HG02938 (cell line): ENCODE results near the gene NCOA7.
A peak's percentile ranks its signal among the peaks of the same experiment; 100 is the strongest.
"Not testable (repeated sequence)": the region's sequence is repeated elsewhere in the genome, so short reads cannot be mapped to it uniquely, and the experiment has no call there.

Experiments
- ATAC-seq: cut with Tn5 transposase; IDR thresholded peaks from one replicate; pipeline ENCODE4 v1.9.1; 2021; ENCODE audit warnings: mild to moderate bottlenecking, moderate library complexity; ENCODE audit not compliant: unreplicated experiment

Gene NCOA7

GRCh38 chr6:125961117-125961516 lies 170.4 kb downstream of the NCOA7 start:
- no peak for ATAC-seq

- no peak for ATAC-seq
Observed at GRCh38 chr6:125962900-125963497, 172.2 kb downstream of the NCOA7 start.

- no peak for ATAC-seq
Observed at GRCh38 chr6:125963817-125964216, 173.1 kb downstream of the NCOA7 start.

- ATAC-seq: no peak
Observed at GRCh38 chr6:125966569-125966968, 175.8 kb downstream of the NCOA7 start.

DNA sequence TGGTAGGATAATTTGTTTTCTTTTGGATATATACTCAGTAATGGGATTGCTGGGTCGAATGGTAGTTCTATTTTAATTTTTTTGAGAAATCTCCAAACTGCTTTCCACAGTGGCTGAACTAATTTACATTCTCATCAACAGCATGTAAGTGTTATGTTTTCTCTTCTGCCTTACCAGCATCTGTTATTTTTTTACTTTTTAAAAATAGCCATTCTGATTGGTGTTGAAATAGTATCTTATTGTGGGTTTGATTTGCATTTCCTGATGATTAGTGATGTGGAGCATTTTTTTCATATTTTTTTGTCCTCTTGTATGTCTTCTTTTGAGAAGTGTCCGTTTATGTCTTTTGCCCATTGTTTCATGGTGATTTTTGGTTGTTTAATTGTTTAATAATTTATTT lies 177.7 kb downstream of the NCOA7 start:
- no peak for ATAC-seq

DNA sequence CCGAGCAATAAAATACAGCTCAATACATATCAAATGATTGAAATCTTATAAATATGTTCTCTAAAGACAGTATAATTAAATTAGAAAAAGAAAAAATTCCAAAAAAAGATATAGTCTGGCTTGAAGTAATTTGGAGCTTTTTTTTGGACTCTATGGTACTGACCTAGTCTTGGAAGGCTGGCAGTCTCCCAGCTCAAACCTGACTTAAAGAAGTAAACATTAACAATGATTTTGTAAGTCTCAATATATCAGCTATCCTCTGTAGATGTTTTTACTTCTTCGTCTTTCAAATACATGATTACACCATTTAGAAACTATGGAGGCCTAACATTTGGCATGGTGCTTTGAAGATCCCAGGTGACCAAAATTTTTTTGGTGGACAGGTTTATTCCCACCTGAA lies 180.0 kb downstream of the NCOA7 start:
- ATAC-seq: no peak

- not testable (repeated sequence) for ATAC-seq
Observed at GRCh38 chr6:125972478-125972877, 181.7 kb downstream of the NCOA7 start.

- ATAC-seq: peak; percentile 75
Observed at GRCh38 chr6:125974214-125974866, 183.6 kb downstream of the NCOA7 start.

- no peak for ATAC-seq
Observed at GRCh38 chr6:125979101-125979500, 188.3 kb downstream of the NCOA7 start.
